Dermis microvascular lymphatic vessel endothelial cell (primary cell): ENCODE measurements around the gene INSR. TPM values are rescaled to one million over a fixed set of nuclear protein-coding genes. Genes with fewer than 3 reads are reported as not detected.

Experiments used
- DNase-seq, 2 donors: peaks; one replicate each; pipeline versions ENCODE4 v3.0.0 to v3.0.0-alpha.2; 2010; ENCODE audit warnings: low read depth in 2 of 2
- total RNA-seq: library from RNA; depleted of rRNA; stranded (reverse); fragments of >200 nt; gene quantifications from 2 replicates; pipeline ENCODE4 v1.2.1, GENCODE V29; 2014

Gene INSR
- total RNA-seq, 1 donor from 2014 or later = 38.3 TPM

GRCh38 chr19:7295912-7296536 lies 1.8 kb upstream of the INSR start:
- DNase-seq = no peak

DNA sequence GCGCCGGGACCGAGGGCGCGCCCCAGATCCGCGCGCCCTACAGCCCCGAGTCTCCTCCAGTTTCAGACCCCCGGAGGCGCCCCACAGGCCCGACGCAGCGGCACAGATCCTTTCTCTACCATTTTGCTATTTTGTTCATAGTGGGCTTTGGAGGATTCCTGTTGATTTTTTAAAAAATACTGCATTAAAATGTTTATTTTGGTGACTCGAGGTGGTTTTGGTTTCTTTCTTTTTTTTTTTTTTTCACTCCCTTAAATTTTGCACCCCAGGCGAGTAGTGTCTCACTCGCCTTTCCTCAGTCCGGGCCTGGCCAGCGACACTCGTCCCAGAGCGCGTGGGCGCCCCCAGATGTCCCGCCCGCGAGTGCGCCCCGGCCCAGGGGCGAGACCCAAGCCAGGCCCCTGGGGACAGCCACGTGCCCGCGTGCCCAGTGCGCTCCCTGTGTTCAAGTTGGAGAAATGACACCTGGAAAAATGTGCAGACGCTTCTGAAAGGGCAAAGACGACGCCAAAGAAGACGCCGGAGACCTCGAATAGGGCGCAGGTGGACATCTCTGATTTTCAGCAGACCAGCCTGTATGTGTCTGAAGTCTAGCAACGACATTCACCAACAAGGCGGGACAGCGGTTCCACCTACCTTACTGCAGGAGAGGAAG lies 471 bp upstream of the INSR start:
- DNase-seq = peak; percentile 43 to 74

DNA sequence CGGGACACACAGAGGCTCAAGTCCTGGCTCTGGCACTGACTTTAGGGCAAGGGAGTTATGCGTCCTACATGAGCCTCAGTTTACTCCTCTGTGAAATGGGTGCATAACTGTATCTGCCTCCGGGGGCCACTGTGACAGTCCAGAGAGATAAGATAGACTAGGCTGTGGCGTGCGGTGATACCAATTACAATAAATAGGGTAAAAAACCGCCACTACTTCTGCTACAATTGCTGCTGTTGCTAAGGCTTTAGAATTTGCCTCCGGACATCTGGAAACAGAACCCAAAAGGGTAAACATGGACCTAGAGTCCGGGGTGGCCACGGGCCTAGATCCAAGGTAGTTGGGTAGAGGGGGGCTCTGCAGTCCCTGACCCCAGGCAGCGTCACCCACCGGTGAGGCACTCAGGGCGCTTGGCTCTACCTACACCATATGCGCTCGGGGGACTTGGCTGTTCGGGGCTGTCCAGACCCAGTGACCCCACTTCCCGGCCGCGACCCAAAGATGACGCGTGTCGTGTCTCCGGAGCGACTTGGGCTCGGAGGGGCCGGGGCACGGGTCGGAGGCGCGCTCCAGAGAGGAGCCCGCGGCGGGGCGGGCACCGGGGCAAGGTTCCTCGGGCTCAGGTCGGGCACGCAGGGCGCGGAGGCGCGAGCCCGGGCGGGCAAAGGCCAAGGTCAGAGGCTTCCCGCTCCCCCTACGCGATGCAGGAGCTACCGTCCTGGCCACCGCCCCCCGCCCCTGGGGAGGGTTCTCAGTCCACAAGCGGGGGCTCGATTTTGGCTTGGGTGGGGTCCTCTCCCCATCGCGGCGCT lies 1.1 kb downstream of the INSR start:
- peak in 1 of 2 donors; percentile 12 for DNase-seq

DNA sequence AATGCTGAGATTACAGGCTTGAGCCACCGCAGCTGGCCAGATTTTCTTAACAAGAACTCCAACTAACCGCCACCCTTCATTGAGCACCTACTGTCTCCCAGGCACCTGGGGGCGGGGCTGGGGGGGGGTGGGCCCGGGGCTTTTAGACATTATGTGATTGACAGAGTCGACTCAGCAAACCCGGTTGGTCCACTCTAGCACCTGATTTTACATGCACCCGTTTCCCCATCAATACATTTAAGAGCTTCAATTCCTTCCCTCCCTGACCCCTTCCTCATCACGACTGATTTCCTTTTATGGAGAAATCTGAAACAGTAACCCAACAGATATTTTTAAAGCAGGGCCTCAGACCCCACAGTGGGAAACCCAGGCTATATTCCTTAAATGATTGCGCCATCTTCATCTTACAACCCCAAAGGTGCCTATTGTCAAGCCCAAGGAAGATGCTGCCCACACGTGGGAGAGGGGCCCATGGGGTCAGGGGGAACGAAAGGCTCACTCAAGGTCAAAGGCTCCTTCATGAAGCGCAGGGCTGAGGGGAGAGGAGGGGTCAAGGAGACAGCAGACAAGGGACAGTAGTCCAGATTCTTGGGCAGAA lies 1.8 kb downstream of the INSR start:
- no peak for DNase-seq

DNA sequence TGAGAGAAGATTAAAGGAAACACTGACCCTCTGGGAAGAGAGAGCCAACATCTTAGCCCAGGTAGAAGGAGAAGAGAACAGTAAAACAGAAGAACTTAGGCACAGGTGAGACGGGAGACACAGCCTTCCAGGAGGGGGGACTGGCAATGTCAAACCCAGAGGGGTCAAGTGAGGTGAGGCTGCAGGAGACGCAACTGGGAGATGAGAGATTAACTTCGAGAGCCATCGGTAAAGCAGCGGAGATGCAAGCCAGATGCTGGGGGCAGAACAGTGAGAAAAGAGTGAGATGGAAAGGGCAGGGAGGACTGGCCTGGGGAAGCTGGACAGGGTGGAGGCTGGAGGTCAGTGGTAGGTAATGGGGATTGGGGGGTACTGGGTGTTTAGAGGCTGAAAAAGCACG lies 5.2 kb downstream of the INSR start:
- no peak for DNase-seq

- DNase-seq = no peak
Measured at GRCh38 chr19:7288131-7288530, 6.1 kb downstream of the INSR start.

GRCh38 chr19:7287722-7288121 lies 6.5 kb downstream of the INSR start:
- DNase-seq = no peak

DNA sequence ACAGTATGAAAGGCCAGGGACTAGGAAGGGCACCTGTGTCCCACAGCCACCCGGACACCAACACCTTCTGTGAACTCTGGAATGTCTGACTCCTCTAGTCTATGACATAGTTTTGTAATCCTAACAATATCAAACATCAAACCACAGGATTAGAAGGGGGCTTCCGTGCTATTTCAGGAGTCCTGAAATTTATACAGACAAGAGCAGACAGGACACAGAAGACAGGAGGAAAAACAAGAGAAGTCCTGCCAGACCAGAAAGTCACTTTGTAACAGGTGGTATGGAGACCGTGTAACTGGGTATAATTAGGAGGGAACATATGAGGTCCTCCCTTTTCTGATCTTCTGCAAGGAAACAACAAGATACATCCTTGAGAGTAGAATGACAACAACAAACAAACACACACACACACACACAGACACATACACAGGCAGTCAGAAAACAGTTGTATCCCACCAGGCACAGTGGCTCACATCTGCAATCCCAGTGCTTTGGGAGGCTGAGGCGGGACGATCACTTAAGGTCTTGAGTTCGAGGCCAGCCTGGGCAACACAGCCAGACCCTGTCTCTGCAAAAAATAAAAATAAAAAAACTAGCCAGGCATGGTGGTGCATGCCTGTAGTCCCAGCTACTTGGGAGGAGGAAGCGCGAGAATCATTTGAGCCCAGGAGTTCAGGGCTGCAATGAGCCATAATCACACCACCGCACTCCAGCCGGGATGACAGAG lies 13.1 kb downstream of the INSR start:
- no peak for DNase-seq

- no peak for DNase-seq
Measured at GRCh38 chr19:7272856-7273578, 21.2 kb downstream of the INSR start.

DNA sequence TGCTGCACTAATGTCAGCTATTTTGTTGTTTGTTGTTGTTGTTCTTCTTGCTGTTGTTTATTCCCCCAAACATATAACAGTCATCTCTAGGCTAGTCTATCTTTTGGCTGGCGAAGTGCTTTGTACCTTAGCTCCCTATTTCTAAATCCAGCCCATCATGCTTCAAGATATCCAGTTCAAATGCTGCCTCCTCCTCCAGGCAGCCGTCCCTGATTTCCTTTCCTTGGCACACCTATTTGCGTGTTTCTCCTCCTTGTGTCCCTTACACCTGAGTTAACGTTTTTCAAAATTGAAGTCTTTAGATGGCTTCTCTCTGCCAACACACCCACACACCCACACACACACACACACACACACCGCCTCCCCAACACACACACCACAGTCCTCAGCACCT lies 25.5 kb downstream of the INSR start:
- DNase-seq = no peak

DNA sequence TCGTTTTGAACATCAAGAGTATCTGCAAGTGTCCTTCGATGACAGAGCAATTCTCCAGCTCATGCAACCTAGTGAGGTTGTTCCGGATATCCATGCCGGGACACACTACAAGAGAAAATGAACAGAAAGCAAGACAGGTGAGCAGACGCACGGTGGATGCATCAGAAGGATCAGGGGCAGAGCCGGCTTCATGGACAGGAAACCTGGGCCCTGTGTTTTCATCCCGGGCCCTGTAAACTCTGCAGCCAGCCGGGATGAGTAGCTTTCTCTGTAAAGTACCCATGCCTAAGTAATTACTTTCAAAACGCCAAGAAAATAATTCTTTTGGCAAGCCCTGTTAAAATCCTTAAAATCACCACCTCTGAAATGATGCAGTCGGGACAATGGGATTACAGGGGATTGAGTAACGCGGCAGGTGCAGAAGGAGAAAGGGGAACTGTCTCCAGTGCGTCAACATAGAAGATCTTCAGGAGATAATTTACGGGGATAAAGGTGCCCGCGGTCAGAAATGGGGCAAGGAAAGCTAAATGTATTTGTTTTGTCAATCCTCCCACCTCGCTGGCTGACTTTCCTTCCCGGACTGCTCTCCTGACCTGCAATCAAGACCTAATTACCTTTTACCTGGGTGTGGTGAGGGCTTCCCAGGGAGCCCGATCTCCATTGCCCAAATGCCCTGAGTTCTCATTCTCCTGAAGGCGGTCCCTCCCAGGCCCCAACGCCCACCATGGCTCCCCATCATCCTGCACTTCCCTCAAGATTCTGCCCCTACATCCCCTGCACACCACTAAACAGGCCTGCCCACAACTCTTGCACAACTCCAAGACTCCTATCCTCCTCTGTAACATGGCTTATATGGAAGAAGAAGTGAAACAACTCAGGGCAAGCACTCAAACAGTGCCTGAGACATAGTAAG lies 26.2 kb downstream of the INSR start:
- DNase-seq = no peak

GRCh38 chr19:7266832-7267231 lies 27.4 kb downstream of the INSR start:
- no peak for DNase-seq

DNA sequence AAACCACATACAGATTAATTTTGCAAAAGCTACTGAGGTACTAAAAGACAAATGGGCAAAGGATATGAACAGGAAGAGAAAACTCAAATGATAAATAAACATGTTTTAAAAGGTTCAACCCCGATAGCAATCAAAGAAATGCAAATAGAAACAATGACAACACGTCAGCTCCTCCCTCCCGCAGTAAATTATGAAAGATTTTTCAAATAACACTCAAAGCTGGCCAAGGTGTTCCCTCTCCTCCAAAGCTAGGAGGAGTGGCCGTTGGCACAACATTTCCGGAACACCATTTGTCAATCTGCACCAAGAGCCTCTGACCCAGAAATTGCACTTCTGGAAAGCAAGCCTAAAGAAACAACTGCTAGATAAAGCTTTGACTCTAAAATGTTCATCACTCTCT lies 28.3 kb downstream of the INSR start:
- DNase-seq = peak in 1 of 2 donors; percentile 16

DNA sequence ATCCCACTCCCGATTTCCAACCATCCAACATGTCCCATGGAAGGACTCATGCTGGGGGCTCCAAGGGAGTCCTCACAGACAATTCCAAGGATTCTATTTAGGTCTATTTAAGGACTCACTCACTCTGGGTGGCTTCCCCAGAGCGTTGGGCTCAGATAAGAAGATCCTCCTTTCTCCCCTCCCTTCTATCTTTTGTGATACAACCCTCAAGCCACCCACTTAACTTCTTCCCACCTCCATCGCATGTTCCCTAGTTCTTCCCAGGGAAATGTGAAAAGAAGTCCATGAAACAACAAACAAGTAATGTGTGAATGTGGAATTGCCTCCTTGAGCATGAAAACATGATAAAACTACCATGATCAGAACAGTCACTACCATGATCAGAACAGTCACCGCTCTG lies 29.4 kb downstream of the INSR start:
- no peak for DNase-seq

DNA sequence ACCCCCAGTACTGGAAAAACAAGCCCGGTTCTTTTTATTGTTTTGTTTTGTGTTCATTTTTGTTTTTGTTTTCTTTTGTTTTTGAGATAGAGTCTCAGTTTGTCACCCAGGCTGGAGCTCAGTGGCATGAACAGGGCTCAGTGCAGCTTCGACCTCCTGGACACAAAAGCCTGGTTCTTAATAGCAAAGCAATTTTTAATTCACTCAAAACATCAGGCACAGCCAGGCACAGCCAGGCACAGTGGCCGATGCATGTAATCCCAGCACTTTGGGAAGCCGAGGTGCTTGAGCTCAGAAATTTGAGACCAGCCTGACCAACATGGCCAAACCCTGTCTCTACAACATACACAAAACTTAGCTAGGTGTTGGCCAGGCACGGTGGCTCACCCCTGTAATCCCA lies 30.7 kb downstream of the INSR start:
- no peak for DNase-seq

DNA sequence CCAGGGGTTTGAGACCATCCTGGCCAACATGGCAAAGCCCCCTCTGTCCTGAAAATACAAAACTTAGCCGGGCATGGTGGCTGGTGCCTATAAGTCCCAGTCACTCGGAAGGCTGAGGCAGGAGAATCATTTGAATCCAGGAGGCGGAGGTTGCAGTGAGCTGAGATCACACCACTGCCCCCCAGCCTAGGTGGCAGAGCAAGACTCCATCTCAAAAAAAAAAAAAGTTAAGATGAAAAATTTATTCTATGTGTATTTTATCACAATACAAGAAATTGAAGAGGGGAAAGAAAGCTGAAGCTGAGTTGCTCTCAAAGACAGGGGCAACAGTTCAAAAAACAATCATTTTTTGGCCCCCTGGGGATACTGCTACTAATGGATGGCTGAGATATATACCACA lies 31.1 kb downstream of the INSR start:
- no peak for DNase-seq

DNA sequence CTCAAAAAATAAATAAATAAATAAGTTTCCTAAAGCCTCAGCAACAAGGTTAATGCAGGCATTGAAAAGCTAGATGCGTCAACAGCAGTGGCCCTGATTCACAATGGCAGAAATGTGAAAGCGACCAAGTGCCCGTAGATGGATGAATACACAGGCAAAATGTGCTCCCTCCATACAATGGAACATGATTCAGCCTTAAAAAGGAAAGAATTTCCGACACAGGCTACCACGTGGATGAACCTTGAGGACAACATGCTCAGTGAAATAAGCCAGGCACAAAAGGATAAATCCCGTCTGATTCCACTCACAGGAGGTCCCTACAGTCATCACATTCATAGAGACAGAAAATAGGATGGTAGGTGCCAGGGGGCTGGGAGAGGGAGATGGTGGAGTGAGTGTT lies 31.7 kb downstream of the INSR start:
- DNase-seq = no peak

DNA sequence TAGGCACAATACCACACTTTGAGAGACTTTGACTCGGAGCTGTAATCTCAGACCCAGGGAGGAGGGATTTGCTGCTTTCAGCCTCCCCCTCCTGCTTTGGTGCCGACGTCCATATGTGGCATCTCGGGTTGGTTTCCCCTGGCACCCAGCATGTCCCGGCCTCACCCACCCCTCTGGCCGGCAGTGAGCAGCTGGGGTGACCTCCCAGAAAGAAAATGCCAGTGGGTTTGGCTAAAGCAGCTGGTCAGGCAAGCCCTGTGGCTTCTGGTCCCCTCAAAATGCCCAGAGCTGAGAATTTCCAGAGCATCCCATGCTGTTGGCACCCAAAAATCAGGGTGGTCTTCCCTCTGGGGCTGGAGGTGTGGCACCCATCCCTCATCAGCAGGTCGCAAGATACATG lies 34.1 kb downstream of the INSR start:
- no peak for DNase-seq

- DNase-seq = no peak
Measured at GRCh38 chr19:7258840-7259395, 35.3 kb downstream of the INSR start.
